PC-9 (cell line): ENCODE measurements around the gene SPR. TPM values are rescaled to one million over a fixed set of nuclear protein-coding genes. Genes with fewer than 3 reads are reported as not detected.

Experiments used
- BruUV-seq: library from RNA; stranded (reverse); fragments of 400-500 nt; replicated peaks from 2 replicates; lab custom pipeline; 2021; lab: Mats Ljungman, UMichigan
- CTCF ChIA-PET: fragments of 300-600 bp; sonication (Branson Sonifier 250); formaldehyde crosslinking; loops from one replicate; lab custom pipeline; 2022; ENCODE audit warnings: antibody characterized with exemption; lab: Charles Lee
- POLR2A ChIA-PET: fragments of 300-600 bp; sonication (Branson Sonifier 250); formaldehyde crosslinking; loops from one replicate; lab custom pipeline; 2022; ENCODE audit warnings: antibody characterized with exemption; ENCODE audit not compliant: unreplicated experiment; lab: Charles Lee
- DNase-seq, 2 experiments: peaks; one replicate each; pipeline versions ENCODE4 v3.0.0 to v3.0.0-alpha.2; 2015 to 2022; ENCODE audit warnings: mixed read lengths in 1 of 2
- H2AFZ ChIP-seq: fragments of 200-600 bp; sonication (generic); 2 replicates; pipeline ENCODE4 v1.8.1; 2017; ENCODE audit warnings: antibody characterized with exemption
- H3F3A ChIP-seq: fragments of 200-600 bp; sonication (generic); 2 replicates; pipeline ENCODE4 v1.8.1; 2017; ENCODE audit warnings: antibody characterized with exemption, mild to moderate bottlenecking, low read depth; ENCODE audit not compliant: insufficient read depth
- H3K27ac ChIP-seq: fragments of 200-600 bp; sonication (generic); 2 replicates; pipeline ENCODE4 v1.6.1; 2016; ENCODE audit warnings: mixed run types
- H3K27me3 ChIP-seq: fragments of 200-600 bp; sonication (generic); 2 replicates; pipeline ENCODE4 v1.6.1; 2016; ENCODE audit warnings: low read depth, mixed run types; ENCODE audit not compliant: insufficient read depth
- H3K36me3 ChIP-seq: fragments of 200-600 bp; sonication (generic); 2 replicates; pipeline ENCODE4 v1.6.1; 2016; ENCODE audit warnings: low read depth, mixed run types
- H3K4me1 ChIP-seq: fragments of 200-600 bp; sonication (generic); replicated peaks from 2 replicates; pipeline ENCODE4 v1.6.1; 2016; ENCODE audit warnings: mixed run types; ENCODE audit not compliant: insufficient read depth
- H3K4me2 ChIP-seq: fragments of 200-600 bp; sonication (generic); 2 replicates; pipeline ENCODE4 v1.6.1; 2017; ENCODE audit warnings: mixed run types
- H3K4me3 ChIP-seq: fragments of 200-600 bp; sonication (generic); 2 replicates; pipeline ENCODE4 v1.6.1; 2016; ENCODE audit warnings: mixed run types
- H3K79me2 ChIP-seq: fragments of 200-600 bp; sonication (generic); 2 replicates; pipeline ENCODE4 v1.6.1; 2017; ENCODE audit warnings: low read depth, mixed run types
- H3K9me2 ChIP-seq: fragments of 200-600 bp; sonication (generic); 2 replicates; pipeline ENCODE4 v1.8.1; 2017; ENCODE audit warnings: mild to moderate bottlenecking; ENCODE audit not compliant: insufficient read depth
- H3K9me3 ChIP-seq: fragments of 200-600 bp; sonication (generic); 2 replicates; pipeline ENCODE4 v1.8.1; 2016; ENCODE audit warnings: low read depth; ENCODE audit not compliant: insufficient read depth
- H4K20me1 ChIP-seq: fragments of 200-600 bp; sonication (generic); 2 replicates; pipeline ENCODE4 v1.8.1; 2017; ENCODE audit not compliant: insufficient read depth
- EZH2 ChIP-seq: fragments of 200-600 bp; sonication (generic); IDR thresholded peaks from 2 replicates; pipeline ENCODE4 v1.8.0; 2017; ENCODE audit warnings: antibody characterized with exemption, low read depth
- intact Hi-C: fragments of 100-400 bp; cut with micrococcal nuclease; formaldehyde crosslinking; loops from one replicate; pipeline ENCODE4 v1.10.0; 2022; ENCODE audit not compliant: unreplicated experiment
- total RNA-seq: library from RNA; stranded (reverse); gene quantifications from 2 replicates; pipeline ENCODE4 v1.2.3, GENCODE V29; 2021
- TF ChIP-seq, protein P1 (sequence below): fragments of 200-600 bp; sonication (generic); conservative IDR thresholded peaks from 2 replicates; pipeline ENCODE4 v1.6.1; 2017; ENCODE audit warnings: mixed run types, antibody characterized with exemption, mild to moderate bottlenecking, moderate library complexity

SPR gene
- total RNA-seq, 1 experiment from 2014 or later: 33.6 TPM

DNA sequence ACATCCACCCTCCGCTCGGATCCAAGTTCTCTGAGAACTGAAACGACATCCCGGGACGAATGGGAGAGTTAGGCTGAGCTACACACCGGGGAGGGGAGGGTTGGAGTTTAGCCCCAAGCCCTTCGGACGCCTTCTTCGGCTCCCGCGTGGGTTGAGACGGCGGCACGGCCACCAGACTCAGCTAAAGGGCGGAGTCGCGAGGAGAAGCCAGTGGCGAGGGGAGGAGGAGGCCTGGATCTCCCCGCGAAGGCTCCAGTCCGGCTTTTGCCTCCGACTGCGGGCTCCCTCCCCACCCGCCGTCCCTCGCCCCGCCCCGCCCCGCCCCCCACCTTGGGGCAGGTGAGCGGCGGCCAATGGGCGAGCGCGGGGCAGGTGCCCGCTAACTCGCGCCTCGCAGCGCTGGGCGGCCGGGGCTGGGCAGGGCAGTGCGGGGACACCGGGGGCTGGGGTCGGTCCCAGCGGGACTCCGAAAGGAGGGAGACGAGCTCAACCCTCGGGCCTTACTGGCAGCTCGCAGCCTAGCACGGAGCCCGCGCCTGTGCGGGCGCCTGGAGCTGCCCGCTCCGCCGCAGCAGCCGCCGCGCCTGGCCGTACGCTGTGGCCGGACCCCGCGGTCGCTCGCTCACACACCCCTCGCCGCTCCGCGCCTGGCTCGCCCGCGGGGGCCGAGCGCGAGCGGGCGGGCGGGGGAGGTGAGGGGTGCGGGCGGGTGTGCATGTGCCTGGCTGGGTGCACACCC lies 30.1 kb downstream of the SPR start, which contains the start of gene EMX1:
Gene EMX1 (plus strand): TSS at position 382 of the 739 bp plus-strand sequence. CDS start 334 bp downstream, at position 716.
- CTCF ChIA-PET: no interaction called here
- POLR2A ChIA-PET: no interaction called here
- H3F3A ChIP-seq: no peaks in the 10 kb centered on the region
- H3K4me1 ChIP-seq: peaks cover 14% of the 10 kb centered on the region
- H4K20me1 ChIP-seq: no peaks in the 10 kb centered on the region
- H3K79me2 ChIP-seq: no peaks in the 10 kb centered on the region
- TF ChIP-seq EZH2: no peak
- TF ChIP-seq, protein P1, sequence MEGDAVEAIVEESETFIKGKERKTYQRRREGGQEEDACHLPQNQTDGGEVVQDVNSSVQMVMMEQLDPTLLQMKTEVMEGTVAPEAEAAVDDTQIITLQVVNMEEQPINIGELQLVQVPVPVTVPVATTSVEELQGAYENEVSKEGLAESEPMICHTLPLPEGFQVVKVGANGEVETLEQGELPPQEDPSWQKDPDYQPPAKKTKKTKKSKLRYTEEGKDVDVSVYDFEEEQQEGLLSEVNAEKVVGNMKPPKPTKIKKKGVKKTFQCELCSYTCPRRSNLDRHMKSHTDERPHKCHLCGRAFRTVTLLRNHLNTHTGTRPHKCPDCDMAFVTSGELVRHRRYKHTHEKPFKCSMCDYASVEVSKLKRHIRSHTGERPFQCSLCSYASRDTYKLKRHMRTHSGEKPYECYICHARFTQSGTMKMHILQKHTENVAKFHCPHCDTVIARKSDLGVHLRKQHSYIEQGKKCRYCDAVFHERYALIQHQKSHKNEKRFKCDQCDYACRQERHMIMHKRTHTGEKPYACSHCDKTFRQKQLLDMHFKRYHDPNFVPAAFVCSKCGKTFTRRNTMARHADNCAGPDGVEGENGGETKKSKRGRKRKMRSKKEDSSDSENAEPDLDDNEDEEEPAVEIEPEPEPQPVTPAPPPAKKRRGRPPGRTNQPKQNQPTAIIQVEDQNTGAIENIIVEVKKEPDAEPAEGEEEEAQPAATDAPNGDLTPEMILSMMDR: no peak
- peak within 1 kb of the TSS; percentile 74 for H3K4me3 ChIP-seq
- peak within 1 kb of the TSS; percentile 99 for H3K4me2 ChIP-seq
- H3K9me2 ChIP-seq: no peaks in the 10 kb centered on the region
- no peaks in the 10 kb centered on the region for H3K36me3 ChIP-seq
- BruUV-seq: no TSS peak
- intact Hi-C loops: no loop called here
- DNase-seq: peak; percentile 56 to 74
- no peak within 1 kb of the TSS for H3K27ac ChIP-seq
- H3K9me3 ChIP-seq: no peaks in the 10 kb centered on the region
- H2AFZ ChIP-seq: peak within 1 kb of the TSS; percentile 82
- peaks cover 83% of the 10 kb centered on the region for H3K27me3 ChIP-seq

DNA sequence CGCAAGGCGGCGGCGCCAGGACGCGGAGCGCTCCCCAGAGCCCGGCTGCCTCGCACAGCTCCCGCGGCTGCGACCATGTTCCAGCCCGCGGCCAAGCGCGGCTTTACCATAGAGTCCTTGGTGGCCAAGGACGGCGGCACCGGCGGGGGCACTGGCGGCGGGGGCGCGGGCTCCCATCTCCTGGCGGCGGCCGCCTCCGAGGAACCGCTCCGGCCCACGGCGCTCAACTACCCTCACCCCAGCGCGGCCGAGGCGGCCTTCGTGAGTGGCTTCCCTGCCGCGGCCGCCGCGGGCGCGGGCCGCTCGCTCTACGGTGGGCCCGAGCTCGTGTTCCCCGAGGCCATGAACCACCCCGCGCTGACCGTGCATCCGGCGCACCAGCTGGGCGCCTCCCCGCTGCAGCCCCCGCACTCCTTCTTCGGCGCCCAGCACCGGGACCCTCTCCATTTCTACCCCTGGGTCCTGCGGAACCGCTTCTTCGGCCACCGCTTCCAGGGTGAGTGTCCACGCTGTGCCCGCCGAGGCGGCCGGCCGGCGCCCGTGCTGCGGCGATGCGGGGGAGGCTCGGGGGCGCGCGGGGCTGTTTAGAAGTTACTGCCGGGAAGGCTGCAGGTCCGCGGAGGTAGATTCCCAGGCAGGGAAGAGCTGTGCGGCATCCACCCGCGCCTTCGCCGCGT lies 30.8 kb downstream of the SPR start:
- Histone ChIP-seq H3K9me2 (no peaks in the 10 kb centered on the region), H3K9me3 (no peaks in the 10 kb centered on the region), H2AFZ (no peak overlapping the region), H3K36me3 (no peaks in the 10 kb centered on the region), H3K27me3 (peaks cover 86% of the 10 kb centered on the region), H3K4me3 (no peak overlapping the region), H3K79me2 (no peaks in the 10 kb centered on the region), H3F3A (no peaks in the 10 kb centered on the region), H3K4me1 (peaks cover 14% of the 10 kb centered on the region), H3K27ac (no peak overlapping the region), H4K20me1 (no peaks in the 10 kb centered on the region), H3K4me2 (peak overlapping the region; percentile 99; the same call in 1 of the 2 replicates)
- no peak for TF ChIP-seq EZH2
- TF ChIP-seq, protein P1: no peak
- BruUV-seq: no TSS peak
- CTCF ChIA-PET: no interaction called here
- DNase-seq: no peak
- intact Hi-C loops: no loop called here
- POLR2A ChIA-PET: no interaction called here

DNA sequence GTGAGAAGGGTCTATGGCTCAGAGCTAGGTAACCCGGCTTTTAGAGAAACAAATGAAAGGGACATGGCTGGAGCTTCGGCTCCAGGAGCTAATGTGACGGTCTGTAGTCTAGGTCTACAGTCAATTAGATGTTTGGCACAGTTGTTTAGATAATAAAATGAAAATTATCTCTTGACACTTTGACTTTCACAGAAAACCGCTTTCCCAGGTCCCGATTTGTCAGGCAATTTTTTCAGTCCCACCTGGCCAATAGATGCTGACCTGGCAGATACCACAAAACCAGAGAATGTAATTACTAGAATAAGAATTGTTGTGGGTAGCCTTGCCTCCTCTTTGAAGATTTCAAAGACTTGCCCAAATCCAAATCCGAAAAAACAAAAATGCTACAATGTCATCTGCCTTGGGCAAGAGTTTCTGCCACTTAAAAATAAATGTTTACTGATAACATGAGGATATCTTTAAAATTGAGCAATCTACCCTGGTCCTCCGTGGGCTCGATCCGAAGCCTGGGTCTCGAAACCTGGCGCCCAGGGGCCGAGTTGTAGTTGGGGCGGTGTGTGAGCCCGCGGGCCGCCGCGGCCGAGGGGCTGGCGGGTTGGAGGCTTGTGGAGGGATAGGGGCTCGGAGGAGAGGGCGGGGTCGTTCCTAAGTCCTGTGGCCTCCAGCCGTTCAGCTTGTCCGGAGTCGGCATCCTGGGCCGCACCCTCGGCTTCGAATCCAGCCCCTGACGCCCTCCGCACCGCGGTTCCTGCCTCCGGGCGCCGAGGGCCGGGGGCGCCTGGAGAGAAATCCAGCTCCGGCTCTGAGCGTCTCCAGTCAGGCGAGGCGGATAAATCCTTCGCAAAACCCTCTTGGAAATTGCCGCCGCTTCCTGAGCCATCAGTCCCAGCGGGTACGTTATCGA lies 32.5 kb downstream of the SPR start:
- no TSS peak for BruUV-seq
- H3K79me2 ChIP-seq: no peaks in the 10 kb centered on the region
- no peaks in the 10 kb centered on the region for H3K9me2 ChIP-seq
- no peaks in the 10 kb centered on the region for H4K20me1 ChIP-seq
- ChIA-PET POLR2A (no interaction called here), CTCF (no interaction called here)
- no peak overlapping the region for H3K27ac ChIP-seq
- no peak for DNase-seq
- intact Hi-C loops: no loop called here
- TF ChIP-seq, protein P1: no peak
- no peak for TF ChIP-seq EZH2
- H3K27me3 ChIP-seq: peaks cover 86% of the 10 kb centered on the region
- no peak overlapping the region for H2AFZ ChIP-seq
- H3K9me3 ChIP-seq: no peaks in the 10 kb centered on the region
- no peak overlapping the region for H3K4me2 ChIP-seq
- H3K4me1 ChIP-seq: peaks cover 10% of the 10 kb centered on the region; the same call in 1 of the 2 replicates
- no peaks in the 10 kb centered on the region for H3F3A ChIP-seq
- H3K4me3 ChIP-seq: no peak overlapping the region
- no peaks in the 10 kb centered on the region for H3K36me3 ChIP-seq
